Mammary epithelial cell (primary cell): ENCODE results near the gene ANKRD31.

ENCODE experiments used
- CTCF ChIP-seq, 2 donors: IDR thresholded peaks in 1 of 2; conservative IDR thresholded peaks in 1 of 2; 2 replicates each; pipeline ENCODE4 v1.5.1; 2011 to 2012; ENCODE audit warnings: inconsistent platforms in 2 of 2, low read length in 2 of 2, mild to moderate bottlenecking in 2 of 2, control low read depth in 1 of 2, low read depth in 1 of 2; ENCODE audit not compliant: insufficient read depth in 1 of 2; ENCODE audit errors: extremely low read depth in 1 of 2
- EZH2 ChIP-seq: IDR thresholded peaks from 2 replicates; pipeline ENCODE4 v1.6.1; 2012; ENCODE audit warnings: low read length, inconsistent platforms, borderline replicate concordance

GRCh38 chr5:75214409-75214808 is 22.3 kb downstream of the ANKRD31 start:
- TF ChIP-seq CTCF (conservative IDR thresholded peaks at IDR 0.05 in 1 of 2, IDR thresholded peaks at IDR 0.05 in 1 of 2; ENCODE audit: extremely low read depth in 1 of 2, insufficient read depth in 1 of 2, low read depth in 1 of 2, low read length in 2 of 2) (no peak), EZH2 (no peak)
